Upper lobe of right lung (tissue), 1 donor: ENCODE measurements around the gene MKS1. TPM values are rescaled to one million over a fixed set of nuclear protein-coding genes. Genes with fewer than 3 reads are reported as not detected.
A peak's percentile ranks its signal among the peaks of the same experiment; 100 is the strongest.

Source experiments
- ATAC-seq: fragments of 200-7000 bp; cut with Tn5 transposase; one replicate; pipeline ENCODE4 v1.9.1; 2020; ENCODE audit warnings: mild to moderate bottlenecking, moderate library complexity
- DNase-seq: peaks from one replicate; pipeline ENCODE4 v3.0.0-alpha.2; 2020
- H3K27ac ChIP-seq: fragments of 200-600 bp; one replicate; pipeline ENCODE4 v1.8.0; 2022
- H3K27me3 ChIP-seq: fragments of 200-600 bp; one replicate; pipeline ENCODE4 v1.8.0; 2022; ENCODE audit warnings: mild to moderate bottlenecking
- H3K36me3 ChIP-seq: fragments of 200-600 bp; one replicate; pipeline ENCODE4 v1.8.0; 2022
- H3K4me1 ChIP-seq: fragments of 200-600 bp; one replicate; pipeline ENCODE4 v1.8.0; 2022
- H3K4me3 ChIP-seq: fragments of 200-600 bp; one replicate; pipeline ENCODE4 v1.8.0; 2022; ENCODE audit warnings: mild to moderate bottlenecking
- H3K9me3 ChIP-seq: fragments of 200-600 bp; one replicate; pipeline ENCODE4 v1.8.0; 2022
- CTCF ChIP-seq: fragments of 200-600 bp; IDR thresholded peaks from one replicate; pipeline ENCODE4 v1.8.0; 2022; ENCODE audit warnings: antibody characterized with exemption
- intact Hi-C: fragments of 100-400 bp; cut with DNase I; formaldehyde crosslinking; loops from one replicate; pipeline ENCODE4 v1.11.0; 2022
- long read RNA-seq: library from polyadenylated mRNA; unstranded; transcript quantifications from one replicate; pipeline ENCODE4 v2.0.0, GENCODE V29; 2021
- total RNA-seq: library from RNA; stranded (reverse); fragmentation: NEBNext Ultra II Directional; extraction: Animal tissue kit (Norgen Biotek cat#: 25700); gene quantifications from one replicate; pipeline ENCODE4 v1.2.1, GENCODE V29; 2021
- donor health status: DM: no; HTN: yes; CAD: no; lungs with severe emphysema.

The MKS1 gene
- 15.9 TPM for total RNA-seq
- long read RNA-seq, transcript MKS1-202 (18 exons, 2,397 nt): major isoform, 6 of 18 reads
- long read RNA-seq, partial matches to known transcripts: 3 of 18 reads
- long read RNA-seq, other reads (novel, unspliced or antisense): 9 of 18 reads

- ATAC-seq: peak; percentile 99
- Histone ChIP-seq H3K9me3 (no peaks in the 10 kb centered on the region), H3K27me3 (no peaks in the 10 kb centered on the region), H3K4me3 (peak within 1 kb of the TSS; percentile 80), H3K4me1 (peaks cover 9% of the 10 kb centered on the region), H3K36me3 (peaks cover 13% of the 10 kb centered on the region), H3K27ac (peak within 1 kb of the TSS; percentile 87)
- TF ChIP-seq CTCF: peak; percentile 83
- peak; percentile 98 for DNase-seq
- intact Hi-C loops: no loop called here
Measured at GRCh38 chr17:58219007-58219788, at the start of gene MKS1. MKS1 (minus strand) TSS chr17:58219255; CDS start chr17:58219230, 25 bp downstream.

DNA sequence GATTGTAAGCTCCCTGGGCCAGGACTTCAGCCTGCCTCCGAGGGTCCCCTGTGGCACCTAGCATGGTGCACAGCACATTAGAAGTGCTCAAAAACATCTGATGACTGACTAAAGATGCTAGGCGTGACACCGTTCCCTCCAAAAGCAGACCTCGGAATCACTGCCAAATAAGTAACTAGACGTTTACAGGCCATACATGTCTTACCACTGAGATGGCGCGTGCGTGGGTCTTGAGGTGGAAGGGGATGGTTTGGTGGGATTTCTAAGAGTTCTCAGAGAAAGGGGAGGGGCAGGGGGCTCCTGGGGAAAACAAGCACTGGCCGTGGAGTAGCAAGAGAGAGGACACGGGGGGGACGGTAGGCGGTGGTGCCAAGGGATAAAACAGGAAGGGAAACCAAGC lies 49.3 kb upstream of the MKS1 start:
- H3K27me3 ChIP-seq: peaks cover 22% of the 10 kb centered on the region
- DNase-seq (peak; percentile 39), ATAC-seq (no peak)
- H3K4me1 ChIP-seq: no peaks in the 10 kb centered on the region
- no peak overlapping the region for H3K4me3 ChIP-seq
- TF ChIP-seq CTCF: no peak
- intact Hi-C loops: no loop called here
- H3K9me3 ChIP-seq: no peaks in the 10 kb centered on the region
- no peaks in the 10 kb centered on the region for H3K36me3 ChIP-seq
- no peak overlapping the region for H3K27ac ChIP-seq

DNA sequence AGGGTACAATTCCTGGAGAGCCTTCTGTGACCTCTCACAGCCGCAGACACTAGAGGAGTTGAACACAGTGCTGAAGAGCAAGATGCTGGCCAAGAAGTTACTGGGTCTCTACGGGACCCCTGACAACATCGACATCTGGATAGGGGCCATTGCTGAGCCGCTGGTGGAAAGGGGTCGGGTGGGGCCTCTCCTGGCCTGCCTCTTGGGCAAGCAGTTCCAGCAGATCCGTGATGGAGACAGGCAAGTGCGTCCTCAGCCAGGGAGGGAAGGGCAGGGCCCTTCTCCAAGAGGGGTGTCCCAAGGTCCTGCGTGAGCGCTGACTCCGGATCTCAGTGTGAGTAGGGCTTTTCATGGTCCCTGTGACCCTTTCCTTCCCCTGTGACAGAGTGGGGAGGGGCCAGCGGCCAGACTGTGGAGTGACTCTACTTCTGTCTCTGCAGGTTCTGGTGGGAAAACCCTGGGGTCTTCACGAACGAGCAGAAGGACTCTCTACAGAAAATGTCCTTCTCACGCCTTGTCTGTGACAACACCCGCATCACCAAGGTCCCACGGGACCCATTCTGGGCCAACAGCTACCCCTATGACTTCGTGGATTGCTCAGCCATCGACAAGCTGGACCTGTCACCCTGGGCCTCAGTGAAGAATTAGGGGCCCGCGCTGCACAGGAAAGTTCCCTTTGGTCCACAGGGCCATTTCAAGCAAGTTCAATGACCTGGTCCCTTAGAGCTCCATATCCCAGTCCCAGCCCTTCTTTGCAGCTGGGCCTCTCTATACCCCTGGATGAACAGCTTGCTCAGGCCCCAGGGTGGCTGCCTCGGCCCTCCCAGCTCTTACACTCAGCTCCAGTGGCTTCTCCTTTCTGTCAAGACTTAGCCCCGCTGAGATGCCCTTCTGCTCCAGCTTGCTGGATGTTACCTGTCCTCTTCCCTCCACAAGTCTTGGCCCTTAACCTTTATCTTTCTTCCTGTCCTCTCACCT lies 48.6 kb upstream of the MKS1 start:
- peak; percentile 43 for DNase-seq
- no peak overlapping the region for H3K4me3 ChIP-seq
- no peaks in the 10 kb centered on the region for H3K36me3 ChIP-seq
- no peak for TF ChIP-seq CTCF
- H3K4me1 ChIP-seq: no peaks in the 10 kb centered on the region
- no peak for ATAC-seq
- H3K27me3 ChIP-seq: peaks cover 27% of the 10 kb centered on the region
- intact Hi-C loops: no loop called here
- no peaks in the 10 kb centered on the region for H3K9me3 ChIP-seq
- no peak overlapping the region for H3K27ac ChIP-seq

- no peak for TF ChIP-seq CTCF
- Histone ChIP-seq H3K9me3 (no peaks in the 10 kb centered on the region), H3K4me3 (no peak overlapping the region), H3K4me1 (no peaks in the 10 kb centered on the region), H3K36me3 (no peaks in the 10 kb centered on the region), H3K27ac (no peak overlapping the region), H3K27me3 (peaks cover 42% of the 10 kb centered on the region)
- ATAC-seq: no peak
- intact Hi-C loops: no loop called here
- peak; percentile 12 for DNase-seq
Measured at GRCh38 chr17:58265902-58266875, 47.1 kb upstream of the MKS1 start.

DNA sequence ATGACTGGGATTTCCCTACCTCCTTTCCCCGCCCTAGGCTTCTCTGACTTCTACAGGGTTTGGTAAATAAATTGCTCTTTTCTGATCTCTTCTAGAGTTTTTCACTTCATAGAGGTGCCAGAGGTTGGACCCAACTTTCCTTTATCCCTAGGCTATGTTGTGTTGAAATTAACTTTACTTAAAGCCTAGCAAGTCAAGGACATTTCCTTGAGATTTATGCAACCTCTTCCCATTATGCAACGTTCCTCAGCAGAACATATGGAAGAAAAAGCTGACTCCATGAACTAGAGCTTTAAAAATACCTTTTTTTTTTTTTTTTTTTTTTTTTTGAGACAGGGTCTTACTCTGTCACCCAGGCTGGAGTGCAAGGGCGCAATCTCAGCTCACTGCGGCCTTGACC lies 46.2 kb upstream of the MKS1 start:
- Histone ChIP-seq H3K4me3 (no peak overlapping the region), H3K4me1 (no peaks in the 10 kb centered on the region), H3K27me3 (peaks cover 43% of the 10 kb centered on the region), H3K9me3 (no peaks in the 10 kb centered on the region), H3K27ac (no peak overlapping the region), H3K36me3 (no peaks in the 10 kb centered on the region)
- intact Hi-C loops: no loop called here
- no peak for TF ChIP-seq CTCF
- ATAC-seq (no peak), DNase-seq (no peak)
